MV-4-11 (cell line): ENCODE data around the gene FXYD3.

ENCODE experiments used
- DNase-seq: peaks from one replicate; lab custom pipeline; 2025; lab: John Stamatoyannopoulos, UW

The FXYD3 gene

GRCh38 chr19:35162471-35163326 is 47.1 kb downstream of the FXYD3 start:
- no peak for DNase-seq

GRCh38 chr19:35164418-35164817 is 48.8 kb downstream of the FXYD3 start:
- peak; percentile 85 for DNase-seq

GRCh38 chr19:35165200-35166058 is 49.8 kb downstream of the FXYD3 start:
- DNase-seq = no peak

- peak; percentile 66 for DNase-seq
These were observed 50.8 kb downstream of the FXYD3 start for GRCh38 chr19:35166100-35167063.

GRCh38 chr19:35167251-35168119 is 51.9 kb downstream of the FXYD3 start:
- peak; percentile 93 for DNase-seq

GRCh38 chr19:35168196-35168595 is 52.6 kb downstream of the FXYD3 start:
- DNase-seq = no peak

GRCh38 chr19:35169221-35169995 is 53.8 kb downstream of the FXYD3 start:
- DNase-seq = no peak

- no peak for DNase-seq
These were observed 54.9 kb downstream of the FXYD3 start for GRCh38 chr19:35170359-35171061.

GRCh38 chr19:35171730-35172129 is 56.1 kb downstream of the FXYD3 start:
- DNase-seq = peak; percentile 35
